ENCODE data around the gene KCNG3.

KCNG3 gene

GRCh38 chr2:42493468-42494354, at the start of gene KCNG3:
Gene KCNG3 (minus strand): TSS chr2:42493982. CDS start chr2:42493501, 481 bp downstream.
- peak within 1 kb of the TSS; percentile 86 for H3K4me3 Mint-ChIP-seq
- H3K4me1 Mint-ChIP-seq = peaks cover 19% of the 10 kb centered on the region
- H3K36me3 Mint-ChIP-seq (ENCODE audit: low read depth) = no peaks in the 10 kb centered on the region
- peaks cover 62% of the 10 kb centered on the region for H3K27me3 Mint-ChIP-seq (ENCODE audit: low read depth, poor library complexity)
- H3K9me3 Mint-ChIP-seq = no peaks in the 10 kb centered on the region
- TF ChIP-seq CTCF (IDR thresholded peaks at IDR 0.05) = no peak
- no peak within 1 kb of the TSS for H3K27ac Mint-ChIP-seq
- DNase-seq = peak; percentile 88

- TF ChIP-seq CTCF (IDR thresholded peaks at IDR 0.05) = no peak
- no peaks in the 10 kb centered on the region for H3K4me1 Mint-ChIP-seq
- no peak for DNase-seq
- H3K9me3 Mint-ChIP-seq = peaks cover 3% of the 10 kb centered on the region
- H3K36me3 Mint-ChIP-seq (ENCODE audit: low read depth) = no peaks in the 10 kb centered on the region
- no peak overlapping the region for H3K27ac Mint-ChIP-seq
- H3K4me3 Mint-ChIP-seq = no peak overlapping the region
- peaks cover 1% of the 10 kb centered on the region for H3K27me3 Mint-ChIP-seq (ENCODE audit: low read depth, poor library complexity)
Measured at GRCh38 chr2:42542871-42543270, 49.1 kb upstream of the KCNG3 start.

- no peak overlapping the region for H3K27ac Mint-ChIP-seq
- no peak for TF ChIP-seq CTCF (IDR thresholded peaks at IDR 0.05)
- DNase-seq = no peak
- no peak overlapping the region for H3K4me3 Mint-ChIP-seq
- peaks cover 6% of the 10 kb centered on the region for H3K27me3 Mint-ChIP-seq (ENCODE audit: low read depth, poor library complexity)
- no peaks in the 10 kb centered on the region for H3K4me1 Mint-ChIP-seq
- peaks cover 3% of the 10 kb centered on the region for H3K9me3 Mint-ChIP-seq
- no peaks in the 10 kb centered on the region for H3K36me3 Mint-ChIP-seq (ENCODE audit: low read depth)
Measured at GRCh38 chr2:42537493-42537892, 43.7 kb upstream of the KCNG3 start.

- H3K27ac Mint-ChIP-seq = no peak overlapping the region
- H3K9me3 Mint-ChIP-seq = no peaks in the 10 kb centered on the region
- no peak for TF ChIP-seq CTCF (IDR thresholded peaks at IDR 0.05)
- no peak for DNase-seq
- H3K4me1 Mint-ChIP-seq = peaks cover 13% of the 10 kb centered on the region
- peaks cover 3% of the 10 kb centered on the region for H3K27me3 Mint-ChIP-seq (ENCODE audit: low read depth, poor library complexity)
- no peaks in the 10 kb centered on the region for H3K36me3 Mint-ChIP-seq (ENCODE audit: low read depth)
- no peak overlapping the region for H3K4me3 Mint-ChIP-seq
Measured at GRCh38 chr2:42532397-42532796, 38.6 kb upstream of the KCNG3 start.

GRCh38 chr2:42523341-42523740, 29.6 kb upstream of the KCNG3 start:
- DNase-seq = peak; percentile 8
- peaks cover 16% of the 10 kb centered on the region for H3K27me3 Mint-ChIP-seq (ENCODE audit: low read depth, poor library complexity)
- peak overlapping the region; percentile 98 for H3K27ac Mint-ChIP-seq
- no peak for TF ChIP-seq CTCF (IDR thresholded peaks at IDR 0.05)
- H3K36me3 Mint-ChIP-seq (ENCODE audit: low read depth) = no peaks in the 10 kb centered on the region
- H3K9me3 Mint-ChIP-seq = no peaks in the 10 kb centered on the region
- H3K4me1 Mint-ChIP-seq = peaks cover 23% of the 10 kb centered on the region
- H3K4me3 Mint-ChIP-seq = no peak overlapping the region

- Mint-ChIP-seq H3K27ac (no peak overlapping the region), H3K4me1 (peaks cover 22% of the 10 kb centered on the region), H3K4me3 (no peak overlapping the region), H3K9me3 (no peaks in the 10 kb centered on the region), H3K36me3 (ENCODE audit: low read depth) (no peaks in the 10 kb centered on the region), H3K27me3 (ENCODE audit: low read depth, poor library complexity) (peaks cover 15% of the 10 kb centered on the region)
- no peak for TF ChIP-seq CTCF (IDR thresholded peaks at IDR 0.05)
- no peak for DNase-seq
Measured at GRCh38 chr2:42522035-42522434, 28.3 kb upstream of the KCNG3 start.
